OCI-M2 (cell line): ENCODE results near the gene CFL1.
"Not testable (repeated sequence)": the region's sequence is repeated elsewhere in the genome, so short reads cannot be mapped to it uniquely, and the experiment has no call there.

Source experiments
- DNase-seq: peaks from one replicate; lab custom pipeline; 2025; ENCODE audit not compliant: unreplicated experiment; lab: John Stamatoyannopoulos, UW

The CFL1 gene

DNA sequence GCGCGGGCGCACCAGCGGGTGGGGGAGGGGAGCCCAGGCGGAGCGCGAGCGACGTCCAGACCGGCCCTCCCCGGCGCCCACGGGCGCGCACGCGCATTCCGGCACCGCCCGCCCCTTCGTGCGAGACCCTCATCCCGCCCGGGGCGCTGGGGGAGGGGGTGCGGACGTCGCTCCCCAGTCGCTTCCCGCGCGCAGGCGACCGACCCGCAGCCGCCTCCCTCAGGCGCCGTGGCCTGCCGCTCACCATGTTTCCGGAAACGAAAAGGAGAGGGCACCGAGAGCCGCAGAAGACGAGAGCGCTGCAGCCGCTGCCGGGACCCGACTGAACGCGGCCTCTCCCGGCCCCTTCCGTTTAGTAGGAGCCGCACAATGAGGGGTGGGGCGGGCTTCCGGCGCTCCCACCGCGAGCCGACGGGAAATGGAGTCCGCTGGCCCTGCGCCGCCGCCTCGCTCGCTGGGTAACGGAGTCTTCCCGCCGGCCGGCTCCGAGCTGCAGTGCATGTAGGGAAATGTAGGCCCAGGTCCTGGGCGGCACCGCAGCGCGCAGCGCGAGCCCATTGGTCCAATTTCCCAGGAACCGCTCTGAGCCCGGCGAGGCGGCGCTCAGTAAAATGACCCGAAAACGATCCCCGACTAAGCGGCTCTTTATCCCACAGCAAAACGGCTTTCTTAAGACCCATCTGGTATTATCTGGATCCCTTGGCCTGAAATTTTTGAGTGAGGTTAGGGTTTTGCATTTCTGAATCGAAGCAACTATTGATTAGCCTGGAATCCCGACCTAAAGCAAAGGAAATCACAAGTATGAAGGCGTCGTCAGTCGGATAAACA is at the start of gene CFL1:
CFL1 (minus strand) TSS at position 328 of the 828 bp plus-strand sequence; CDS start at position 247, 81 bp downstream.
- DNase-seq = peak; percentile 60

DNA sequence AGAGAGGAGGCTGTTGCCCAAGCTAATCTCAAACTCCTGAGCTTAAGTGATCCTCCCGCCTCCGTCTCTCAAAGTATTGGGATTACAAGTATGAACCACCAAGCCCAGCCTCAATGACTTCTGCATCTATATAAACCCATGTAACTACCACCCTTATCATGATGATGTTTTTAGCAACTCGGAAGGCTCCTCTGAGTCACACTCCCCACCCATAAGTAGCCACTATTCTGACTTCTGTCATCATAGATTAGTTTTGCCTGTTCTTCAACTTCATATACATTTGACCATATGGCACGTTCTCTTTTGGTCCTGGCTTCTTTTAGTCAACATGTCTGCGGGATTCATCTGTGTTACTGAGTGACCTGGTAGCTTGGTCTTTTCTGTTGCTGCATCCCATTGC is 48.6 kb upstream of the CFL1 start:
- no peak for DNase-seq

DNA sequence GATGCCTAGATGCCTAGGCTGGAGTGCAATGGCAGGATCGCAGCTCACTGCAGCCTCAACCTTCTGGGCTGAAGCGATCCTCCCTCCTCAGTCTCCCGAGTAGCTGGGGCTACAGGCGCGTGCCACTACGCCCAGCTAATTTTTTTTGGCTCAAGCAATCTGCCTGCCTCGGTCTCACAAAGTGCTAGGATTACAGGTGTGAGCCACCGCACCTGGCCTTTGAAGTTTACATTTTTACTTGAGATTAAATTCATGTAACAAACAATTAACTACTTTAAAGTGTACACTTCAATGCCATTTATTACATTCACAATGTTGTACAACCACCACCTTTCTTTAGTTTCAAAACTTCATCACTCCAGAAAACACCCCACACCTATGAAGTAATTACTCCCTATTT is 45.7 kb upstream of the CFL1 start:
- DNase-seq = no peak

DNA sequence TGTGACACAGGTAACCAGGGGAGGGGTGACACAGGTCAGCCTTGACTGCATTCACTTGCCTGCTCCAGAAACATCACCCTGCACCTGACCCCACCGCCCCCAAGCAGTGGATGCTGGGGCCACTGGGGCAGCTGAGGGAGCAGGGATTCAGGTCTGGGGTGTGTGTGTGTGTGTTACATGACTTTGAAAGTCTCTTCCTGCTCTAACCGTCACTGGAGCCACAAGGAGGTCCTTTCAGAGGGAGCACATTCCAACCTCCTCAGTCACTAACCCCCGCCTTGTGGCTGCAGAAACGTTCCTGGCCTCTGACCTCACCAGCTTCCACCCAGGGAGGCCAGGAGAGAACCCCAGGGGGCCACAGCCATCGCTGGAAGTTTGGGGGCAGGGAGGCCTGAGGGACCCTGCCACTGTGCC is 45.1 kb upstream of the CFL1 start:
- DNase-seq = no peak

DNA sequence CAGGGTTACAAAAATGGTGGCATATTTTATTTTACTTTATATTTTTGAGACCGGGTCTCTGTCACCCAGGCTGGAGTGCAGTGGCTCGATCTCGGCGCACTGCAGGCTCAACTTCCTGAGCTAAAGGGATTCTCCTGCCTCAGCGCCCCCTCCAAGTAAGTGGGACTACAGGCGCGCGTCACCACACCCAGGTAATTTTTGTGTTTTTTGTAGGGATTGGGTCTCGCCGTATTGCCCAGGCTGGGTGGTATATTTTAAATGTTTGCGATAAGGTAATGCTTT is 42.9 kb upstream of the CFL1 start:
- DNase-seq = no peak

DNA sequence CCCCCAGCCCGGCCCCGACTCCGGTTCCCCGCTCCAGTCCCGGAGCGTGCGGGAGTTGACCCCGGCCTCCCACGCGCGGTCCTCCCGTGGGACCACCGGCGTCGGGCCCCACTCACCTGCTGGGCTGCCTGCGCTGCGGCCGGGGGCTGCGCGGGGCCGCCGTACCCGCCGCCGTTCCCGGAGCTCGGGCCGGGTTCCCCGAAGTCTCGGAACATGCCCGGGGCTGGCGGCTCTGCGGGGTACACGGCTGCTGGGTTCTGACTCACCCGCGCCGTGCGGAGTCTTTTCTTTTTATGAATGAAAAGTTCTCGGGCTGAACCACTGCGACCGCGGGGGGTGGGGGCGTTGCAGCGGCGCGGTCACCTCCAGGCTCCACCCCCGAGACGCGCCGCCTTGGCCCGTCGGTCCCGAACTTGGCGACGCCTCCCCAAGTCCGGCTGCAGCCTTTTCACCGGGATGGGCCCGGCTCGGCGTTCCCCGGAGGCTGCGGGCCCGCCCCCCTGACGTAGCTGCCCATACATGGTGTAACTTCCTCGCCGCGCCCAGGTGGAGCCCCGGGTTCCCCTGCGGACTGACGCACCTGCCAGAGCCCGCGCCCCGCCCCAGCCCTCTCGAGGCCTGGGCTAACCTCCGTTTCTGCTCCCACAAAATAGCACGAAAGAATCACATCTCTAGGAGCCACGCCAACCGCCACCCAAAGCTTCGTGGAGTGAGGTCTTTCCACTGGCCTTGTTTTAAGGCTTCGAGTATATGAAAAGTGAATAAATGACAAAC is 42.3 kb upstream of the CFL1 start, which contains the start of gene FOSL1:
FOSL1 (minus strand) TSS at position 264 of the 774 bp plus-strand sequence; CDS start at position 215, 49 bp downstream.
- DNase-seq = no peak

DNA sequence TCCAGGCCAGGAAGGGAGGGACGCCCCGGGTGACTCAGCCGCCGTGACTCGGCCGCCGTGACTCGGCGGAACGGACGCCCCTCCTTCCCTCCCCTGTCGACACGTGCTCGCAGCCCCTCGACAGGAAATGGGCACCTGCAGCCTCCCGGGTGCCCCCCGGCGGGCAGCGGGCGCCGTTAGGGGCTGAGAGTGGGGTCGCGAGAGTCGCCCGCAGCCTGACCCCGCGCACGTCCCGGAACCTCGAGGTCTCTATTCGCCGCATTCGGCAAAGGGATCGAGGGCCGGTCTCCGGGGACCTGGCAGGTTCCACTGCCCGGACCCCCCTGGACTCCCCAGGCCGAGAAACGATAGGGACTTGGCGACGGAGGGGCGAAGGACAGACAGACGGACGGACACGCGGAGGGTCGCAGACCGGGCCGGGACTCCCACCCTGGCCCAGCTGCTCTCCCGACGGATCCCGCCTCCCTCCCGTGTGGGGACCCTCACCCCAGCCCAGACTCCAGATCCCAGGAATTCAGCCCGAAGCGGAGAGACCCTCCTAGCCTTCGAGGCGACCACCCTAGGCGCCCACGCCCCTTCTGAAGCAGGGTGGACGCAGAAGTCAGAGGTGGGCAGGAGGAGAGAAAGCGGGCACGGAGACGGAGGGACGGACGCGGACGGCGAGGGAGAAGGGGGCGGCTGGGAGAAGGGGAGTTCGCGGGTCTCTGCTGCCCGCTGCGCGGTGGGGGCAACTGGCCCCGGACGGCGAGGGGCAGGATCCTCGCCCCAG is 41.6 kb upstream of the CFL1 start:
- DNase-seq = no peak

DNA sequence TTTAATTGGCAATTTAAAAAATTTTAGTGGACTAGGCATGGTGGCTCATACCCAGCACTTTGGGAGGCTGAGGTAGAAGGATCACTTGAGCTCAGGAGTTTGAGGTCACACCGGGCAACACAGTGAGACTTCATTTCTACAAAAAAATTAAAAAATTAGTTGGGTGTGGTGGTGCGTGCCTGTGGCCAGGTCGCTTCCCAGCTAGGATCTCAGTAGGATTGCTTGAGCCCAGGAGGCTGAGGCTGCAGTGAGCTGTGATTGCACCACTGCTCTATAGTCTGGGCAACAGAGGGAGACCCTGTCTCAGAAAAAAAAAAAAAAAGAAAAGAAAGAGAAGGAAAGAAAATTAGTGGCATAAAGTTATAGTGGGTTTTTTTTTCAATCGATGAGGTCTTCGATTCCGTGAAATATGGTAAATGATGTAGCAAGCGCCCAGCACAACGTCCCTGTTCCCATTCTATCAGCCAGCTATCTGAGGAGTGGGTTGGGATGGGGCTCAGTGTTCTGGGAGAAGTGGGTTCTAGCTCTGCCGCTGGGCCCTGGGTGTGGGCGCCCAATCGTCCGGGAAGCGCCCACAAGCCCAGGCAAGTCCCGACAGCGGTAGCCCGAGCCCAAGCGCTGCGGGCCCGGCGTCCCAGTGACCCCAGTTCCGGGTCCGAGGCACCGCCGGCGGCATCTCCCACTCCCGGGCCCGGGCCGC is 40.8 kb upstream of the CFL1 start:
- DNase-seq = no peak

DNA sequence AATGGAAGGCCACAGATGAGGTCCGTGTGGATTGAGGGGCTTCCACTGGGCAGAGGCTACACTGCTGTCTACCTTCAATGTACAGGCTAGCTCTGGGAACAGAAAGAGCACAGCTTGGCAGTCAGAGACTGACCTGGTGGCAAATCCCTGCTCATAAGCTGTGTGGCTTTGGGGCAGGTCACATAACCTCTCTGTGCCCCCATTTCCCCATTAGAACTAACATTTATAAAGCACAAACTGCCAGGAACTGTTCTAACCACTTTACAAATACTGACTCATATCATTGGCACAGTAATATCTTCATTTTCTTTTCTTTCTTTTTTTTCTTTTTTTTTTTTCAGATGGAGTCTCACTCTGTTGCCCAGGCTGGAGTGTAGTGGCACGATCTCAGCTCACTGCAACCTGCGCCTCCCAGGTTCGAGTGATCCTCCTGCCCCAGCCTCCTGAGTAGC is 39.1 kb upstream of the CFL1 start:
- DNase-seq = no peak

DNA sequence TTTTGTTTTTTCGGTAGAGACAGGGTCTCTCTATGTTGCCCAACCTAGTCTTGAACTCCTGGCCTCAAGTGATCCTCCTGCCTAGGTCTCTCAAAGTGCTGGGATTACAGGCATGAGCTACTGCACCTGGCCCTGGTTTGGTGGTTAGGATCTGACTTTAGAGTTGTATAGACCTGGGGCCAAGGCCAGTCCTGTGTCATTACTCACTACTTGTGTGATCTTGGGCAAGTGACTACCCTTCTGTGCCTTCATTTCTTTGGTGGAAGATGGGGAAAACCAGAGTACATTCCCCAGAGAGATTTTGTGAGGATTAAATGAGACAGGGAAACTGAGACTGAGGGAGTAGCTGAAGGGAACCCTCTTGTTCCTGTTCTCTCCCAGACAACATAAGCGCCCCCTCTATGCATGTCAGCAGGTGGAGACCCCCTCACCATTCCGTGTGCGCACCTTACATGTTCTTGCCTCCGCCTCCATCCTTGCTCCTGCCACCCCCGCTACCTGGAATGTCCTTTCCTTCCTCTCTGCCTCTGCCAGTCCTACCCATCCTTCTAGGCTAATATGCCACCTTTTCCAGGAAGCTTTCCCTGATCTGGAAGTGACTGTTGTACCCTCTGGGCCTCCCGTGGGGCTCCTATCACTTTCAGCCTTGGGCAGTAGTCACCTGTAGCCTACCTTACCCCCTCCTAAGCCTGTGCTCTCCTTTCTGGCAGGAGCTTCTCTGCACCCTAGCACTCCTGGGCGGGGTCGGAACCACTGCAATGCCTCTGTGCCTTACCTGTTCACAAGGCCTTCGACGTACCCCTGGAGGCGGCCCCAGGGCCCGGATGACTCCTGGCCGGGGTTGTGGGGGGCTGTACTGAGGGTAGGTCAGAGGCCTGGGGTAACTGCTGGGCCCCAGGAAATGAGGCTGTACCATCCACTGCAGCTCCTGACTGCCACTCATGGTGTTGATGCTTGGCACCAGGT is 38.3 kb upstream of the CFL1 start:
- no peak for DNase-seq

DNA sequence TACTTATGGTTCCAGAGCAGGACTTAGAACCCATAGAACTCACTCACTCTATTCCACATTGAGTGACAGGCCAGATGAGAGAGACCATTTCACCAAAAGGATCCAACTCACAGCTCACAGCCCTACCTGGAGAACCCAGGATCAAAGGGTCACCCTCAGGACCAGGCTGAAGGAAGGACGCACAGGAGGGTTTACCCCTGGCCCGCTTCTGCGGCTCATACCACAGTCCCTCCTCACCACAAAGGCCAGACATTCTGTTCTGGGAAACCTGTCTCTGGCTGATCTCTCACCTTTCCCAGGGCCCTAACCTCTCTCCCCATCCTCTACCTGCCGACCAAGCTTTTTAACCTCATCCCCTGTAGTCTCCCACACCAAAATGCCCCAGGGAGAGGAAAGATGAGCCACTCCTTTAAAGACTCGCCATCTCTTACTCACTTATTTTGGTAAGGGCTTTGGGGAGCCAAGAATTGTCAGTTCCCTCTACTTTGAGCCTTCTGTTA is 37.6 kb upstream of the CFL1 start:
- no peak for DNase-seq

DNA sequence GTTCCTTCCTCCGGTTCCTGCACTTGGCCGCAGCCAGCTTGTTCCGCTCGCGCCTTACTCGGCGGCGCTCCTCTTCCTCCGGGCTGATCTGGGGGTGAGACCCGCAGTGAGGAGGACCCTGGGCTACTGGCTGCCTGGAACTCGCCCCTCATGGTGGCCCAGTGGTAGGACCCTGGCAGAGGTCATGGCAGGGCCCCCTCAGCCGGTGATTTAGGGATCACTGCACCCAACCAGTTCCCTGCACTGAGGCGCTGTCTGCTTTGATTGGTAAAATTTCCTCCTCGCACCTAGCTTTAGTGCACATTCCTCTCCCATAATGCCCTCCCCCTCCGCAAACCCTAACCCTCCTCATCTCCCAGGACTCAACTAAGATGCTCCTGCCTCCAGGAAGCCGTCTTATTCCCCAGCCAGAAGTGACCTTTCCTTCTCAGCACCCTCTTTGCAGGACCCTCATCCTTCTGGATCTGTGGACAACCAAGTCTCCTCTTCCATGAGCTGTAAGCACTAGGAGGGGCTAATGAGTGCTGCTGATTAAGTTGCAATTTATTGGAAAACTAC is 36.1 kb upstream of the CFL1 start:
- DNase-seq = no peak

DNA sequence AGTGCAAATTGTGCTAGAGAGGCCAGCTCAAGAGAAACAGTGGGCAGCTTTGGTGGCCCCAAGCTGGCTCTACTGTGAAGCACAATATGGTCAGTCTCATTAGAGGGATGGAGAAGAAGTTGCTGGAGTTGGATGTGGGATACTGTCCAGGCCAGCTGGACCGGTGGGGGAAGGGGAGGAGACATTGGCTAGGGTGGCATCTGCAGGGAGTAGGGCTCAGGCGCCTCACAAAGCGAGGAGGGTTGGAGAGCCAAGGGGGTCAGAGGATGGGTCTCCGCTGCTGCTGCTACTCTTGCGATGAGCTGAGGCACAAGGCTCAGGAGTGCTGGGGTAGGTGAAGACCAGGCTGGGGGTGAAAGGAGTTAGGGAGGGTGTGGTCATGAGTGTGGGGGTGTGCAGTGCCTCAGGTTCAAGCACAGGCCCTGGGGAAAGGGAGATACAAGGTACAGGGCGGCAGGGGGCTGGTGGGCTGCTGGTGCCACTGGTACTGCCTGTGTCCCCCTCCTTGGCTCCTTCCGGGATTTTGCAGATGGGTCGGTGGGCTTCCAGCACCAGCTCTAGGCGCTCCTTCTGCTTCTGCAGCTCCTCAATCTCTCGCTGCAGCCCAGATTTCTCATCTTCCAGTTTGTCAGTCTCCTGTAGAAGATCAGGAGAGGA is 34.8 kb upstream of the CFL1 start:
- no peak for DNase-seq

DNA sequence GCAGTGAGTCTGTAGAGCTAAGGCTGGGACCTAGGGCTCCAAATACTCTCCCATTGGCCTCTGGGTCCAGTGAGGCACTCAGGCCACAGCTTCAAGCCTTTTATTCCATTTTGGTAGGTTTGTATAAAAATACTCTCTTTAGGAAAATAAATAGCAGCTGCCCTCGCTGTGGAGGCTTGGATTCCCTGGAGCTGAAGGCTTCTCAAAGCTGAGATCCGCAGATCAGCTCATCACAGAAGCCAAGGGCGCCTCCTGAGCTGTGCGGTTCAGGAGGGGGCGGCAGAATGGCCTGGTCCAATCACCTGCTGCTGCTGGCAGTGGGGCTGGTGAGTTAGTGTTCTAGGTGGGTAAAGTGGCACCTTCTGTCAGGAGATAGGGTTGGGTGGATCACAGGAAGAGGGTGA is 34.2 kb upstream of the CFL1 start:
- not testable (repeated sequence) for DNase-seq

DNA sequence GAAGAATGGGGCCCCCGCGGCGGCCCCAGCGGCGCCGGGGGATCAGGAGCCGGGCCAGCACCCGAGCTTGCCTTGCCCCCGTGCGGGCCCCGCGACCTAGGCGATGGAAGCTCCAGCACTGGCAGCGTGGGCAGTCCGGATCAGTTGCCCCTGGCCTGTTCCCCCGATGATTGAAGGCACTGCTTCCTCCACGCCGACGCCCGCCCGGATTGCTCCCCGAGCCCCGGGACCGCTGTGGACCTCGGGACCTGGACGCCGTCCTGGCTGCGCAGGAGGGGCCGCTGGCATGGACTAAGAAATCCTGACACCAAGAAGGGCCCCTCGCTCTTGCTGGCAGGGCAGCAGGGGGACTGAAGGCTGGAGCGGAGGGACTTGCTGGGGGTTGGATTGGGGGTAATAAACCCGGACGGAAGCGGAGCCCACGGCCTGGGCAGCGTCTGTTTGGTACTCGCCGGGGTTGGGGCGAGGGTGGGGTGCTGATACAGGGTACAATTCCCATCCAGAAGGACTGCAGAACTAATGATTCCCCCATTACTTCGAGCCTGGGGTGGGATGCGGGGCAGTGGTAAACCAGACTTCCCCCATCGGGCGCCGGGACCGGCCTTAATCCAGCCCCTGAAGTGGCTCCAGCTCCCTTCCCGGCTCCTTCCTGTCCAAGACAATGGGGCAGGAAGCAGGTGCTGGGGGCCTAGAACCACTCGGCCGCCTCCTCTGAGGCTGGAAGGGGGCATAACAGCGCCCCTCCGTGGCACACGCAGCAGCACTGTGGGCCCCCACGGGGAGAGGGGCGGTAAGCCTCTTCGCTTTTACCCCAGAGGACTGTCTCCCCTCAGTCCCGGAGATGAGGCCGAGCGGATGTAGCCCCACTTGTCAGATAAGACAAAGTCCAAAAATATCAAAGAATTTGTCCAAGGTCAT is 33.5 kb upstream of the CFL1 start:
- no peak for DNase-seq

DNA sequence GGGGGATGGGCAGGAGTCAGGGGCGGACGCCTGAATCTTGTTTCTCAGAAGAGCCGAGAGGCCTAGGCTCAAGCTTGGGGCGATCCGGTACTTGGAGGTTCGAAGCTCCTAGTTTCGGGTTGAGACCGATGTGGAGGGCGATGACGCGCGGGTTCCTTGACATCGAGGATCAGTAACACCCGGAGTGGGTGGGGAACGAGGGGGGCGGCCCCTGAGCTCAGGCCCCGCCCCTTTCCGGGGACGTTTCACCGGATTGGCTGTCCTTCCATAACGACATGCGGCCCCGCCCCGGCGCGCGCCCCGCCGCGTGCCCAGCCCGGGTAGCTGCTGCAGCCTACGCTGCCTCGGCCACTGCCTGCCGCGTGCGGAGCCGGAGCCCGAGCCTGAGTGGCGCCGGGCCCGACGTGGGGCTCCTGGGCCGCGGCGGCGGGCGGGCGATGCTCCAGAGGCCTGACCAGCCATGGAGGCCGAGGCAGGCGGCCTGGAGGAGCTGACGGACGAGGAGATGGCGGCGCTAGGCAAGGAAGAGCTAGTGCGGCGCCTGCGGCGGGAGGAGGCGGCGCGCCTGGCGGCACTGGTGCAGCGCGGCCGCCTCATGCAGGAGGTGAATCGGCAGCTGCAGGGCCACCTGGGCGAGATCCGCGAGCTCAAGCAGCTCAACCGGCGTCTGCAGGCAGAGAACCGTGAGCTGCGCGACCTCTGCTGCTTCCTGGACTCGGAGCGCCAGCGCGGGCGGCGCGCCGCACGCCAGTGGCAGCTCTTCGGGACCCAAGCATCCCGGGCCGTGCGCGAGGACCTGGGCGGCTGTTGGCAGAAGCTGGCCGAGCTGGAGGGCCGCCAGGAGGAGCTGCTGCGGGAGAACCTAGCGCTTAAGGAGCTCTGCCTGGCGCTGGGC is 32.6 kb upstream of the CFL1 start, which contains the start of gene CCDC85B:
CCDC85B (plus strand) TSS at position 350 of the 895 bp plus-strand sequence; CDS start at position 461, 111 bp downstream.
- DNase-seq = peak; percentile 85
